ENCODE results near the gene CAMK2G.
A peak's percentile ranks its signal among the peaks of the same experiment; 100 is the strongest.
"Not testable (repeated sequence)": the region's sequence is repeated elsewhere in the genome, so short reads cannot be mapped to it uniquely, and the experiment has no call there.

Gene CAMK2G

DNA sequence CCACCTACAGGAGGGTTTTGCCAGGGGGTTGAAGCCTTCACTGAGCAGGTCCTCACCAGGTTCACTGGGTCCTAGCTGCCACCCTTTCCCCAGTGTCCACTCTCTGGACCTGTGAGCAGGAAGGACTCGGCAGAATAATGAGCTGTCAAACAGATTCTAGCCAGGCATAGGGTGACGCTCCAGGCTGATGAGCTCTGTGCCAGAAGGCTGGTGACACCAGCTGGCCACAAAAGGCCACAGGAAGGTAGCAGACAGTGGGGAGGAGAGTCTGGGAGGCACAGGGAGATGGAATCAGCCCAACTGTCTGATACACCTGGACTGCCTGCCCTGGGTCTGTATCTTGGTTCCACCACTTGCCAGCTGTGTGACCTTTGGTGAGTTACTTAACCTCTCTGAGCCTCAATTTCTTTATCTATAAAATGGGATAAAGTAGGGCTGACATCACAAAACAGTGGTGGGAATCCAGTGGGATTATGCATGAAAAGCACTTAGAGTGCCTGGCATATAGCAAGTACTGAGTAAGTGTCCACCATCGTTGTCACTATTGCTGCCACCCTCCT, 36.3 kb downstream of the CAMK2G start:
- DNase-seq = no peak

DNA sequence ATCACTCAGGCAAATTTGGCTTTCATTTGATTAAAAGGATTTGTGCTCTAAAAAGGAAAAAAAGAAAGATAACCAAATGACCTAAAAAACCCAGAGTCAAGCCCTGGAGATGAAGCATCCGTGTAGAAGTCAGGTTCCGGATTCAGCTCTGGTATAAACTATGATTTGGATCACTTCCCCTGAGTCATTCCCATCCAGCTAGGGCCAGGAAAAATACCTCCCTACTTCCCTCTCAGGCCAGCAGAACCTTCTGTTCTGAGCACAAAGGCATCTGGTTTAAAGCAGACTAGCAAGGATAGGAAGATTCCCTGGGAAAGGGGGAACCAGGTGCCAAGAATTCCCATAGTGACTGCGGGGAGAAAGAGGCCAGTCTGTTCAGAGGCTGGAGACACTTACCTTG, 37.3 kb downstream of the CAMK2G start:
- no peak for DNase-seq

DNA sequence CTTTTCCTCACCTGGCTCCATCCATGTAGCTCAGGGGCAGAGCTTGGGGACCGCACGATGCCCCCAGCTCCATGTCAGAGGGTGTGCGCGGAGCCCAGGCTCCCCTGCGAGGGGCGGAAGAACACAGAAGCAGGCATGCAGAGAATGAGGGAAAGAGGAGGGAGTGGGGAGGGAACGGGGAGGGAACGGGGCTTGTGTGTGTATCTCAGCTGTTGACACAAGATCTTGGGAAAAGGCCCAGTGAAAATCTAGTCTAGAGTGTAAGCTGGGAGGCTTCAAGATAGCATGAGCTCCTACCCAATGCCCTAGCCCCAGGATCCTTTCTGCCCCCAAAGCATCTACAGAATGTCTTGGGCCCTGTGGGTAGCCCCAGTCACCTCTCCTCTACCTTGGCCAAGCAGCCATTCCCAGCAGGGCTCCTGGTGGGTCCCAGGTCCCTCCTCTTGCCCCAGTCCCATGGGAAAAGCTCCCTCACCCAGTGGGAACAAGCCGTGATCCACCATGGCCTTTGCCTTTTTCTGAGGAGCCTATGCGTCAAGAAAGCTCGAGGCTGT, 37.9 kb downstream of the CAMK2G start:
- no peak for DNase-seq

- not testable (repeated sequence) for DNase-seq
These were observed 45.3 kb downstream of the CAMK2G start for GRCh38 chr10:73829090-73829489.

DNA sequence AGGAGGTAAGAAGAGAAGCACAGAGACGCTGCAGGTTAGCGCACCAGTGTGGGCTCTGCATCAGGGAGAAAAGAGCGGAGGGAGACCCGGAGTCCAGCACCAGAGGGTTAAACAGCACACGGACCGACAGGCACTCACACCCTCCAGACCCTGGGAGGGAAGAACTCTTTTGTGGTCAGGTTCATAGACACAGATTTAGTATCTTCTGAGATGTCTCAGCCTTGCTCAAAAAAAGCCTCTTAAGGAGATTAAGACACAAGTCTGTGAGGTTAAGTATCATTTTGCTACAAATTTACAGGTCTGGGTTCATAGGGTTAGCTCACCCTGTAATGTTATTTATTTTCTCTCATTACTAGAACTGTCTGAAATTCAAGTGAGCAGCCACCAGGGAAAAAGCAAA, 46.2 kb downstream of the CAMK2G start:
- DNase-seq = no peak

DNA sequence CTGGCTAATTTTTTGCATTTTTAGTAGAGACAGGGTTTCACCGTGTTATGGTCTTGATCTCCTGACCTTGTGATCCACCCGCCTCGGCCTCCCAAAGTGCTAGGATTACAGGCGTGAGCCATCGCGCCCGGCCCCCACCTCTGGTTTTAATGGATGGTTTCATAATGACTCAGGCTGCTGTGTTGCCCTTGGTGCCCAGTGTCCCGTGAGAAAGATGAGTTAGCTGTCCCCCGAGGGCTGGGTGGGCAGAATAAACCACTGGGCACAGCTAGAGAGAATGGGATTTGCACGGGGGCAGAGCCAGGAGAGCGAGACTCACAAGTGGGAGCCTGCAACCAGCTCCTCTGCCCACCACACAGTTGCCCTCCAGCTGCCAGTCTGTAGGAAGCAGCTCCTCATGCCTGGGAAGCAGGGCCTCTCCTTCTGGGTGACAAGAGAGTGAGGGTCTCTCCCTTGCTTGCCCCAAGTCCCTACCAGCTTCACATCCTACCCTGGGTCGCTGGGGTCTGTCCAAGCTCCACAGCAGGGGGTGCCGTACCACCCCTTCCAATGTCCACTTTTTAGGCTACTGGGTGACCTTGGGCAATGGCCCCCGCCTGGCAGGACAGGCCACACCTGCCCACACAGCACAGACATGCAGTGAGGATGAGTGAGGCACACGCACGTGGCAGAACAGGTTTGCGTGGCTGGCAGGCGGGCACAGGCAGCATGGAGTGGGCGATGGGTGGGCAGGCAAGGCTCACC, 46.8 kb downstream of the CAMK2G start:
- DNase-seq = no peak

- no peak for DNase-seq
These were observed 50.1 kb downstream of the CAMK2G start for GRCh38 chr10:73824146-73824725.

GRCh38 chr10:73823391-73823790, 51.0 kb downstream of the CAMK2G start:
- no peak for DNase-seq

DNA sequence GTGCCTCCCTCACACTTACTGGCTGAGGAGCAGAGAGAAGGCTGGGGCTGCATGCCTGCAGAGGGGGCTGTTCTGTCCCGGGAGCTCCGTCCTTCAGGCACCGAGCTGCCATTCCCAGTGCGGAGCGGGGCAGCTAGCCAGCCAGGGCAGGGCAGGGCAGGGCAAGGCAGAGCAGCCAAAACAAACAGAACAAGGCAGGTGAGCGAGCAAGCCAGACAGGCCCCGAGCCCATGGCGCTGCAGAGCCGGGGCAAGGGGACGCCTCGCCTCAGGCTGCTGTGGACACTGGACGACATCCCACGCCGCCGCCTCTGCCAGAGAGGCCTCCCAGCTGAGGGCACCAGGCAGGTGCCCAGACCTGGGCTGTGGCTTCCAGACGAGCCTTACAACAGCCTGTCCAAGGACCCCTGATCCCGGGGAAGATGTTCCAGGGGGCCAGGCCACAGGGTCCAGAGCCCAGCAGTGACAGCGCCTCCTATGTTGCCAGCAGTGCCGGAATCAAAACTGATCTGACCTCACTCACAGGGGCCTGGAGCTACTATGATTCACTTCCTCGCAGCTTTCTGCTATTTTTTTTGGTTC, 54.8 kb downstream of the CAMK2G start:
- DNase-seq = no peak

GRCh38 chr10:73819081-73819480, 55.3 kb downstream of the CAMK2G start:
- no peak for DNase-seq

DNA sequence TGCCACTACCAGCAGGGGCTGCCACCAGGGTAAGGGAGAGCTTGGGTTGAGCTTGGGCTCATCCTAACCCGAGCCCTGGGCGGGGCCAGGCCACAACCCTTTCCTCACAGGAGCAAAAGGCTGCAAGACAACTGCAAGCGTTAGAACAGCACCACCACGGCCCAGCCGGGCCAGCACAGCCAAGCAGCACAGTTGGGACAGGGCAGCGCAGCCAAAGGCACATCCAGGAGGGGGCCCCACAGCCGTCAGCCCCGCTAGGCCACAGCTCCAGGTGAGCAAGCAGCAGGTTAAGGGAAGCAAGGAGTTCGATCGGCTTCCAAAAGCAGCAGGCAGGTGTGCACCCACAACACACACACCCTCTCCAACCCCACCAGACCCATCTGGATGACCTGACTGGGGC, 56.0 kb downstream of the CAMK2G start:
- no peak for DNase-seq

DNA sequence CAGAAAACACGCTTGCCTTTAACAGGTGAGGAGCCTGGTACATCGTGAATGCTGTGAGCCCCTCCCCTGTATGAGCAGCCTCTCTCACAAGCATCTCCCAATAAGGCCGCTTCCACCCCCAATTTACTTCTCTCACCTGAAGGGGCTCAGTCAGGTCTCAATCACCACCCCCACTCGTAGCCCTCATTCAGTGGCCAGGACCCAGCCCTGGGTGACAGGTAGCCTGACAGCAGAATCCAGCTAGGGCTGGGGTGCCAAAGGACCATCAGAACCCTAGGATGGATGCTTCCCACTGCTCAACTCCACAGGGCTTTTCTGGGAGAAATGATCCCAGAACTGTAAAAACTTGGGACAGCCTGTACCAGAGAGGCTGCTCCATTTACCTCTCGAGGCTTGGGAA, 56.5 kb downstream of the CAMK2G start:
- DNase-seq = no peak

DNA sequence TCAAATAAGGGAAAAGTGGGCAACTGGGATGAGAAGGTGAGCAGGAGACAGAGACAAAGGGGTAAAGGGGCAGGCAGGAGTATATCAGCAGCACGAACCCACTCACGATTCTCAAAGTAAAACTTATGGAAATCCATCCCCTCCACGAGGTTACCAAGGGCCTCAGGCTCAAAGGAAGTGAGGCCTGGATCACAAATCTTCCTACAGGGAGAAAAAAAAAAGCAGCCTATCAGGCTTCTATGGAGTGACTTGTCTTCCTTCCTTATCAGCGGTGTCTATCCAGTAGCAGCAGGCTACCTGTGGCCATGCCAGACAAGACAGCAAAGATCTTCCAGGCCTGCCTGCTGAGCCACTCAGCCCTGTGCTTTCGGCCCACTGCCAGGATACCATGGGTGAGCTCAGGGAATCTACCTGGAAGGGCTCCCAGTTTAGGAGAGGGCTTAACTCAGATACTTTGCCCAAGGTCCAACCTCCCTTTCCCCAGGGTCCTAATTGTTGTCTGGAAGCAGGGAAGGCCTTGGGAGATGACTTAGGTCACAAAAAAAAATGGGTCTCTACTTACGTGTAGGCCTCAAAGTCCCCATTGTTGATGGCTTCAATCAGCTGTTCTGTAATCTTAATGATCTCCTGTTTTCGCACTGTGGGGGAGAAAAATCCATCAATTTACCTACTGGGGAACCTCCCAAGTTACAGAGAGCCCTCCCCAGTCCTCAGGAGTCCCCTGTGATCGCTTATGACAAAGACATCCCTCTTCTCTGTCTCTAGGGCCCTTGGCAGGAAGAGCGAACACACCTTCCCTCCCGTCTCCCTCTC, 57.2 kb downstream of the CAMK2G start:
- no peak for DNase-seq

DNA sequence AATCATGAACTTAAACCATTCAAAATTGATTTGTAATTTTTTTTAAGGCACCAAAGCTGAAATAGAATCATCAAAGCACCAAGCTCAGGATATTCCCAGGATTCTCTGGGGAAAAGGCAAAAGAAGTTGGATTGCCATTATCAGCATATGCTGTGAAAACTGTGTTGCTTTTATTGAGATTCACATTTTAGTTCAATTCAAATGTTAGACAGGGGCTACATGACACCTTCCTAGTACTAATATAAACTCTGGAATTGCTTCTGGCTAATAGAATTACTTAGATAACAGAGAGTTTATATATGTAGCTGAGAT, 58.7 kb downstream of the CAMK2G start:
- DNase-seq = no peak

DNA sequence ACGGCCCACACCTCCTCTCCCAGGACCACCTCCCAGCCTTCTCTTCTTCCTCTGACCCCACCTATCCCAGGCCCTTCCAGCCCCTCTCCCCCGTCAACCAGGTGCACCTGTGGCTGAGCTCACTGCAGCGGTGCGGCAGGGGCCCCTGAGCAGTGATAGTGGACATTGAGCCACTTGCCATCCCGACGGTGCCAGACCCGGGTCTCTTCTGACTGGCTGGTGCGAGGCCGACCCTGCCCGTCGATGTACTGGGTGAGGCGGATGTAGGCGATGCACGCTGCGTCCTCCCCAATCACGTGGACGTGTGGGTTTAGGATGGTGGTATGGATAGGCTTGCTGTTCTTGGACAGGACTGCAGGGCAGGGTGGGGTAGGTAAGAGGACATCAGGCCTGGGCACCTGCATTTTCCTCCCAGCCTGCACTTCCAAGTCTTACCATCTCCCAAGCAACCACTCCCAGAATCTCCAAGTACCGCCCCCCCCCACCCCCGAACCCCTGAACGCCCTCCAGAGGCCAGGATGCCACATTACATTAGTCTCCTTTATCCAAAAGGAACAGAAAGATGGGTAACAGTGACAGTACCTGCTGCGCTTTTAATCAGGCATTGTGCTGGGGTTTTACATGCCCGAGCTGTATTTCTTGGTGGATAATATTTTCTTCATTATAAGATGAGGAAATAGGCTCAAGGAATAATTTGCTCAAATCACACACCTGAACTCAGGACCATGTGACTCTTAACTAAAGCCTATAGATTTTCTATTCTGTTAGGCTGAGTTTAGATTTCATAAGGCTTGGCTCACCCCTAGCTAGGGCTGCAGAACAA, 59.2 kb downstream of the CAMK2G start:
- peak; percentile 51 for DNase-seq

DNA sequence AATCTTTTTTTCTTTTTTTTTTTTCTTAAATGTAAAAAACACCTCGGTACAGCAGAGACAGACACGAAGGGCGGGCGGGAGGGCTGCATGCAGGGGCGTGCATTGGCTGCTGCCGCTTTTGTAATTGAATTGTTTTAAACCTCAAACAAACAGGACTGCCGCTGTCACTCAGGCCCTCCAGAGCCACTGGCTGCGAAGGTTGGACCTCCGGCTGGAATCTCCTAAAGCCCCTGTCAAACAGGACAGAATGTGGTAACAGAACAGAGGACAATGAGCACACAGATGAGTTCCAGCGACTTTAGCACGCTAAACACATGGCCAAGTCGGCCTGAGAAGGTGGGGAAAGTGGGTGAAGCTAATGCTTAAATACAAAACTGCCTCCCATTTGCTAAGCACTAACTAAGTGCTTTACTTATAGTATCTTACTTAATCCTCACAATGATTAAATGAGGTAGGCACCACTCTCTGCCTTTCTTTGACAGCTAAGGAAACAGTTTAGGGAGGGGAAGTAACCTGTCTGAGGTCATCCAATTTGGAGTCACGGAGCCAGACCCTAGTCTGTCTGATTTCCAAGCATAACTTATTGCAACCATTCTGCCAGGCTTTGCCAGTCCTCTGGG, 60.0 kb downstream of the CAMK2G start:
- DNase-seq = no peak

DNA sequence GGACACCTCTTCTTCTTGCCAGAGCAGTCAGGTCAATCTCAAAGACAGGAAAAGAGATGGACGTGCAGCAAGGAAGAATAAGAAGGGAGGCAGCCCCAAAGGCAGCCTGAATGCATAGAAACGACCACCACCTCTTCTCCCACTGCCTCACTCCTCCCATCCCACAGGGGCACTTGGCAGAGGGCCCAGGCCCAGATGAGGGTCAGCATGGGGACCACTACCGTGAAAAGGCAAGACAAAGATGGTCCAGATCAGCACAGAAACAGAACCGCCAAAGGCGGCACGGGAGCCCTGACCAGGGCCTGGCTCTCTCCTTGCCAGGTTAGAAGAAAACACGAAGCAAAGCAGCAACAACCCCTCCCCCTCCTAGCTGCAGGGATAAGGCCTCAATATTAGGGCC, 61.0 kb downstream of the CAMK2G start:
- DNase-seq = no peak

- DNase-seq = no peak
These were observed 61.7 kb downstream of the CAMK2G start for GRCh38 chr10:73812657-73813056.

DNA sequence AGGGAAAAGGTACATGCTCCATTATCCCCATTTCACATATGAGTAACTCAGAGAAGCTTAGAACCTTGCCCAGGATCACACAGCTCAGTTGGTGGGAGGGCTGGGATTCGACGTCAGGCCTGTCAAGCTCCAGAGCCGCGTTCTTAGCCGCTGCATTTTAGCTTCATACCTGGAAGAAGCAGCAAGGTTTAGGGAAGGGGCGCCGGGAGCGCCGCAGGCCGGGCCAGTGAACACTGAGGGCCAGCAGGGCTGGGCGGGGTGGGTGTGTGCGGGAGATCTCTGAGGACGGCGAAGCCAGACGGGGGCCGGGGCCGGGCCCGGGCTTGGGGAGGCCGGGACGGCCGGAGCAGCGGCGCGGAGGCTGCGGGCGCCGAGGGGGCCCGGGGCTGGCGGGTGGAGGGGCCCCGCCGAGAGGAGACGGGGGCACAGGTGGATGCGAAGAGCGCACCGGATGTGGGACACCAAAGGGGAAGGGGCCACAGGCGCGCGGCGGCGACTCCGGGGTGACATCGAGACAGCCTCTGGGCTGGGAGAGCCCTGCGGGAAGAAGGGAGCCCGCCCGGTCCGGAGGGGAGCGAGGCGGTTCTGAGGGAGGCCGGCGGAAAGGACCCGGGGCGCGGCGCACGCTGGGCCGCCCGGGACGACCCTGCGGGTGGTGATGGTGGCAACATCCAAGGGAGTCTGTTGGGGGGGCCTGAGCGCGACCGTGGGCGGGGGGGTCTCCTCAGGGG, 63.5 kb downstream of the CAMK2G start:
- peak; percentile 70 for DNase-seq

DNA sequence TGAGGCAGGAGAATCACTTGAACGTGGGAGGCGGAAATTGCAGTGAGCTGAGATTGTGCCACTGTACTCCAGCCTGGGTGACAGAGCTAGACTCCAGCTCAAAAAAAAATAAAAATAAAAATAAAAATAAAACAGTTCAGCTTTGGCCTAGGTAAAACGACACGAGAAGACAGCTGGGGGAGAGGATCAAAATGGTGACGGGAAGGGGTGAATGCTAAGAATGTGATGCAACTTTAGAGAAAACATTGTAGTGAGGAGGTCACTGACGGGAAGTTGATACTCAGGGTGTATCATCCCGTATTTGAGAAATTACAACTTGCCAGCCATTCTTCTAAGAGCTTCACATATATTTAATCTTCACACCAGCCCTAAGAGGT, 64.0 kb downstream of the CAMK2G start:
- DNase-seq = no peak

All from DMS53 (cell line).